HG03280 (cell line): ENCODE measurements around the gene PLCXD3.
"Not testable (repeated sequence)": the region's sequence is repeated elsewhere in the genome, so short reads cannot be mapped to it uniquely, and the experiment has no call there.

ENCODE experiments used
- ATAC-seq: cut with Tn5 transposase; IDR thresholded peaks from one replicate; pipeline ENCODE4 v1.9.1; 2021; ENCODE audit warnings: mild to moderate bottlenecking, moderate library complexity; ENCODE audit not compliant: unreplicated experiment

The PLCXD3 gene

GRCh38 chr5:41356786-41357185, 153.6 kb downstream of the PLCXD3 start:
- no peak for ATAC-seq

DNA sequence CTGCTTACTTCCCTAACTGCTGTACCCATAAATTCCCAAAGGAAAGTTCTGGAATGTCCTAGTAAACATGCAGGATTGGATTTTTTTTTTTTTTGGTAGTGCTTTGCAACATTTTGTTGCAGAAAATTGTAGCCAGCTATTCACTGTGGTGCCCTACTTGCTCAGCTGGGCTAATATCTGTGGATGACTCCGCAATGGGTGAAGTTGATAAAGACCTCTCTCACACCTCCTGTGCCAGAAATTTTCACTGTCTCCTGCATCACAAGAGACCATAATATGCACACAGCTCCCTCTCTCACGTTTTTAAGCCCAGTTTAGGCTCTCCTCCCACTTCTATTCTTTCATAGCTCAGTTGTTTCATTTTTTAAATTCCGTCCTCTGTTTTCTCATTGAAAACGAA, 160.6 kb downstream of the PLCXD3 start:
- no peak for ATAC-seq

DNA sequence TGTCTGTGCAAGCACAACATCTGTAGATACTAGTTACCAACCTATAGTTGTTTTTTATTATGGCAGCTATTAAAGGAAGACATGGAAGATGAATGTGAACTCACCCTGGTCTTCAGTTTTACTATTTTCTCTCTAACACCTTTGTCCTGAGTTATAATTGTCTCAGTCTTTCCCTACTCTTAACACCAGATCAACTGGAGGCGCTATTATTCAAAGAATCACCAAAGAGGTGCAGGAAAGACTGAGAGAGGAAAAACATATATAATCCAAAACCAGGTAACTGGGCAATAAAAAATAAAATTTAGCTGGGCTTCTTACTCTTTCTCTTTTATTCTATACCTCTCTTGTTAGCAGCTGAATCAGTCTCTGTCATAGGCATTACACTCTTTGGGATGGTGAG, 162.8 kb downstream of the PLCXD3 start:
- ATAC-seq = no peak

DNA sequence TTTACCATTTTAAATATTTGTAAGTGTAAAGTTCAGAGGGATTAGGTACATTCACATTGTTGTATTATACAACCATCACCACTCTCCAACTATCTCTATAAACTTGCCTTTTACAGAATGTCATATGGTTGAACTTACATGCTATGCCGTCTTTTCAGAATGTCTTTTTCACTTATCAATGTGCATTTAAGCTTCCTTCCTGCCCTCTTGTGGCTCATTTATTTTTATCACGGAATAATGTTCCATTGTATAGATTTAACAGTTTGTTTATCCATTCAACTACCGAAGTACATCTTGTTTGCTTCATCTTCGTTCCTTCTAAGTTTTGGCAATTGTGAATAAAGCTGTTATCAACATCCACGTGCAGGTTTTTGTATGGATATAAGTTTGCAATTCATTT, 163.8 kb downstream of the PLCXD3 start:
- no peak for ATAC-seq

- no peak for ATAC-seq
Observed at GRCh38 chr5:41345295-41345694, 165.1 kb downstream of the PLCXD3 start.

DNA sequence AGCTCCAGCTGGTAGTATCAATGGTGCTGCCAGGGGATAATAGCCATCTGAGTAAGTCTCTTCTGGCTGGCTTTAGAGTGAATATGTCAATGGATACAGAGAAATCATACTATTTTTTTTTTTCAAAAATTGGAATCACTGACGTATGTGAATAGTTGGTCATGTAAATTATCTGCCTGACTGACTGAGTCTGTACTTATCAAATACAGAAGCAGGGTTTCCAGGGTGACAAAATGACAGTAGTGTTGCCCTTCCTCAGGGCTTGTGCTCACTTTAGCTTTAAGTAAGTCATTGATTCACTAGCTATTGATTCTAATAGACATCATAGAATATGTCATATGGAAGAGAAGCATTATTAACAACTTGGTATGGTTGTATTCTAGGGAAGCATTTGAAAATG, 171.1 kb downstream of the PLCXD3 start:
- no peak for ATAC-seq

GRCh38 chr5:41338136-41338675, 172.2 kb downstream of the PLCXD3 start:
- no peak for ATAC-seq

GRCh38 chr5:41337724-41338123, 172.7 kb downstream of the PLCXD3 start:
- no peak for ATAC-seq

DNA sequence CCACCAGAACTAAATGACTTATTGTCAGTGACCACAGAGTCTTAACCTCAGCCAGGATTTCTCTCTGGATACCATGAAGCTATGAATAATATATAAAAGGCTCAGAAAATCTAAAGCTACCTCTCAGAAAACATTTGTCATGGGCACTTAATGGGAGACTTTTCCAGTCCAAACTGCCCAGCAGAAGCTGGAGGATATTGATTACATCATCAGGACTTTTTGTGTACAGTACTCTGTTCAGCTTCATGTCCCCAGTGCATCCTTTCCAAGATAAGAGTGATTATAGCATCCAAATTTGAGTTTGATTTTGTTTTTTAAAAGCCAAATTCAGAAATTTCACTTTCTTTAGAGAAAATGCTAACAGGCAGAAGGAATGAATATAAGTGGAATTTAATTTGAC, 173.2 kb downstream of the PLCXD3 start:
- ATAC-seq = no peak

DNA sequence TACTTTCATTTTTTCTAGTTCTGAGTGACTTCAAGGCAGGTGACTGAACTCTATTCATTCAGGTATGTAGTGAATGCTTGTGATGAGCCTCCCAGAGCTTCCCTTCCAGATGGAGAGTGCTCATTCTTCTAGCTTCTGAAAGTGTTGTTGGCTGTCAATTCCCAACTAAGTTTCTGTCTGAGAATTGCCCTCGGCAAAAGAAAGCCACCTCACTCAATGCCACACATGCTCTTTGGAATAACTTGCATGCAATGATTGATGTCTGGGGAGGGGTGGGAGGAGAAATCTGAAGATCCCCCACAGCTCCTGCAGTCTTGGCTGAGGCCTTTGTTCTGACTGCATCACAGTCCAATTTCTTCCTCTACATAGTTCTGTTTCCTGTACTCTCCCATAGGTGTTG, 173.9 kb downstream of the PLCXD3 start:
- ATAC-seq = no peak

- ATAC-seq = no peak
Observed at GRCh38 chr5:41335596-41336181, 174.7 kb downstream of the PLCXD3 start.

DNA sequence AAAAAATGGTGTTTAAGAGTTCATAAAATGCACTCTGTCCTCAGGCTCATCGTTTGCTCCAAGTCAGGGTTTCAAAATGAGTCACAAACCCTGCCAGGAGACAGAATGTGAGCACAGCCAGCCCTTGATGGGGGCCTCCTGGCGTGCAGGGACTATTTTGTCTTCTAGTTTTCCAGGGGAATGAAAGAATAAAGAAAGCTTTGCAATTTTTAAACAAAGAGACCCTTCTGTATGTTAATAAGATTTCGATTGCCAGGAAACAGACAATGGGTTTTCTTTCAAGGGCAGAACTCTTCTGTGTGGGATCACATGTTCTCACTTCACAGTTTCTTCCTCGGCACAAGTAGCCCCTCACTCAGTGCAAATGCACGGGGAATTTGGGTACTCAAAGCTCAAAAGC, 175.6 kb downstream of the PLCXD3 start:
- no peak for ATAC-seq

- no peak for ATAC-seq
Observed at GRCh38 chr5:41334221-41334620, 176.2 kb downstream of the PLCXD3 start.

DNA sequence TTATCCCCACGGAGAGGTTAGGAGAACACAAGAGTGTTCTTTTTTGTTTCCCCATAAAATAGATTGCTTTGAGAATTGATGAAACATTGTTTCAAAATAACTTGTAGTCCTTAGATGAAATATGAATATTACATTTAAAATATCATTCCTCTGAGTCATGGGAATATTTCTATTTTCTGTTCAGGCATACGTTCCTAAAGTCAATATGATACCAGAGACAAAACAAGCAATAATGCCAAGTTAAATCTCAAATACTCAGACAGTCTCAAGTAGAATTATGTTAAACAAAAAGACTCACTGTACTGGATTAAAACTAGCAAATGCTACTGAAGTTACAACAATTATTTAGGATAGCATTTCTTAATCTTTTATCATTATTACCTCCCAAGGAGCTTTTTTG, 185.3 kb downstream of the PLCXD3 start:
- no peak for ATAC-seq

GRCh38 chr5:41322826-41323225, 187.6 kb downstream of the PLCXD3 start:
- not testable (repeated sequence) for ATAC-seq

- ATAC-seq = no peak
Observed at GRCh38 chr5:41312478-41313060, 197.8 kb downstream of the PLCXD3 start.

GRCh38 chr5:41312066-41312465, 198.3 kb downstream of the PLCXD3 start:
- ATAC-seq = no peak

- no peak for ATAC-seq
Observed at GRCh38 chr5:41309275-41309674, 201.1 kb downstream of the PLCXD3 start.

DNA sequence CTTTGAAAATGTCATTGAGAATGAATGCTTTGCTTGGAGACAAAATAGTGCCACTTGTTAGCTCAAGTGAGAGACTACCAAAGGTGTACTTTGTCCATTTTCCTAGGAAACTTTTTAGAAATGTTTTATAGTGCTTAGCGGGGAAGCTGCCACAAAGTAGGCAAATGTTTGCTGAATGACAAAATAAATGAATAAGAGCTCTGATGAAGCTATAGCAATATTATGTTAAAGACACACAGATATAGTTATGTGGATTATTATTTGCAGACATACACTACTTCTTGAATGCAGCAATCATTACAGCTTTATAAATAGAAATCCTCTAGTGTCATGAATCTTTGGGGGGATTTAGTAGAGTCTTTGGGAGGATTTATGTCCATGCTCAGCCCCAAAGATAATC, 204.4 kb downstream of the PLCXD3 start:
- ATAC-seq = no peak

GRCh38 chr5:41305056-41305455, 205.3 kb downstream of the PLCXD3 start:
- ATAC-seq = no peak

DNA sequence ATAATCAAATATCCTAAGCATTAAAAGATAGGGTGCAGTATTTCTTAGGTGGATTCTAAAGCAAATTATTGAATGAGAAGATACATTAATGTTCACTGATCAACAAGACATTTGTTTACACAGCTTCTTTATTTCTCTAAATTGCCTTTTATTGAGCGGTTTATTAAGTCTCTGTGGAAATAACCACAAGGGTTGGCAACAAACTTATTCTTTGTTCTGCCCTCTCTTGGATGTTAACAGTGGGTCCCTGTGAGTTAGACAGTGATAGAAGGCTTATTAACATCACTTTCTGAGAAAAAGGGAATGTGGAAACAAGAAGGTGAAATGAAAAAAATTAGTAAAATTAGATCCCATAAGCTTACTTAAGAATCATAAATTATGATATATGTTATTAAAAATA, 214.3 kb downstream of the PLCXD3 start:
- no peak for ATAC-seq

- no peak for ATAC-seq
Observed at GRCh38 chr5:41291323-41291722, 219.1 kb downstream of the PLCXD3 start.

DNA sequence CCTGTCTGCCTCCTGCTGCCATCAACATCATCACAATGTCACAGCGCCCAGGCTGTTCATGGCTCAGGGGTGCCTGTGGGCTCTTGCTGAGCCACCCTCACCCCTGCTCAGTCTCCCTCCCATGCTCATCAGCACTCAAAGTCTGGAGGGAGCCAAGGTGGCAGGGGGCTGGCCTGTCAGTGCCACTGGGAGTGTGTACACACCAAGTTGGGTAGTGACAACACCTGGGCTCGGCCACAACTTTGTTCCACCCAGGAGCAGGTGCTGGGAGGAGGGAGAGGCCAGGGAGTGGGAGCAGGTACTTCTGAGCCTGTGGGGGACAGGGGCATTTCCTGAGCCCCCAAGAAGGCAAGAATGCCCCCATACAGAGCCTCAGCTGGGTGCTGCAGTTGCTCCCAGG, 219.6 kb downstream of the PLCXD3 start:
- no peak for ATAC-seq
